HCT116 (cell line): ENCODE measurements around the gene NAA20. TPM values are rescaled to one million over a fixed set of nuclear protein-coding genes. Genes with fewer than 3 reads are reported as not detected.

Experiments used
- ATAC-seq: fragments of 200-7000 bp; cut with Tn5 transposase; 2 replicates; pipeline ENCODE4 v1.9.1; 2020; ENCODE audit warnings: mild to moderate bottlenecking, moderate library complexity
- BruUV-seq: library from RNA; stranded (reverse); fragments of 400-500 nt; replicated peaks from 2 replicates; lab custom pipeline; 2021; lab: Mats Ljungman, UMichigan
- CTCF ChIA-PET: fragments of 300-600 bp; sonication (Branson Sonifier 250); formaldehyde crosslinking; loops from one replicate; lab custom pipeline; 2021; ENCODE audit warnings: antibody characterized with exemption; lab: Charles Lee
- POLR2A ChIA-PET: fragments of 300-600, 350-600 bp; sonication (Branson Sonifier 250); formaldehyde crosslinking; loops from one replicate; lab custom pipeline; 2021; ENCODE audit warnings: antibody characterized with exemption; lab: Charles Lee
- RAD21 ChIA-PET, 2 experiments: fragments of 300-600 bp; sonication (Branson Sonifier 250); formaldehyde crosslinking; loops; one replicate each; lab custom pipeline; 2023; ENCODE audit warnings: low total read pairs in 2 of 2; ENCODE audit not compliant: uncharacterized antibody in 2 of 2, unreplicated experiment in 2 of 2, low non-redundant PET in 1 of 2; lab: Charles Lee
- DNase-seq: peaks from one replicate; pipeline ENCODE4 v3.0.0-alpha.2; 2010; ENCODE audit warnings: low read depth, low spot score
- H2AFZ ChIP-seq: fragments of 200-600 bp; shearing (Covaris generic), sonication (generic); 2 replicates; pipeline ENCODE4 v1.6.1; 2017; ENCODE audit warnings: low read depth, mixed run types, mixed read lengths, antibody characterized with exemption, low read length; ENCODE audit not compliant: poor library complexity, severe bottlenecking
- H3K27ac ChIP-seq: 2 replicates; pipeline ENCODE4 v1.5.1; 2012; ENCODE audit warnings: low read depth, low read length
- H3K27me3 ChIP-seq: fragments of 200-600 bp; sonication (generic); 2 replicates; pipeline ENCODE4 v1.6.1; 2016; ENCODE audit warnings: mixed run types, low read length, mixed read lengths; ENCODE audit not compliant: insufficient read depth
- H3K36me3 ChIP-seq, 2 experiments: fragments of 200-500 bp in 1 of 2; fragments of 200-600 bp in 1 of 2; sonication (Bioruptor generic) in 1 of 2; sonication (generic) in 1 of 2; 2 replicates each; pipeline versions ENCODE4 v1.5.1 to v1.6.1; 2014 to 2016; ENCODE audit warnings: low read length in 2 of 2, inconsistent platforms in 1 of 2, mixed read lengths in 1 of 2, mixed run types in 1 of 2; ENCODE audit not compliant: insufficient read depth in 2 of 2, control insufficient read depth in 1 of 2
- H3K4me1 ChIP-seq, 2 experiments: fragments of 200-600 bp in 1 of 2; sonication (generic) in 1 of 2; 2 replicates each; pipeline versions ENCODE4 v1.5.1 to v1.6.1; 2012 to 2017; ENCODE audit warnings: low read length in 2 of 2, inconsistent platforms in 1 of 2, mild to moderate bottlenecking in 1 of 2, mixed read lengths in 1 of 2, mixed run types in 1 of 2, moderate library complexity in 1 of 2; ENCODE audit not compliant: insufficient read depth in 2 of 2, control insufficient read depth in 1 of 2
- H3K4me2 ChIP-seq: fragments of 200-600 bp; sonication (generic); 2 replicates; pipeline ENCODE4 v1.6.1; 2017; ENCODE audit warnings: mixed run types, low read length, mixed read lengths
- H3K4me3 ChIP-seq, 2 experiments: fragments of 200-600 bp in 1 of 2; sonication (generic) in 1 of 2; replicated peaks in 1 of 2; 2 replicates each; pipeline ENCODE4 v1.5.1; 2011 to 2016; ENCODE audit warnings: low read length in 2 of 2, control low read depth in 1 of 2, low read depth in 1 of 2, mild to moderate bottlenecking in 1 of 2, mixed read lengths in 1 of 2, mixed run types in 1 of 2
- H3K79me2 ChIP-seq: fragments of 200-600 bp; sonication (generic); 2 replicates; pipeline ENCODE4 v1.6.1; 2017; ENCODE audit warnings: mild to moderate bottlenecking, mixed run types, low read length, moderate library complexity, mixed read lengths; ENCODE audit not compliant: insufficient read depth
- H3K9ac ChIP-seq: fragments of 200-600 bp; sonication (generic); 2 replicates; pipeline ENCODE4 v1.6.1; 2016; ENCODE audit warnings: low read length, mixed read lengths
- H3K9me2 ChIP-seq: fragments of 200-600 bp; sonication (generic), shearing (Covaris generic); 2 replicates; pipeline ENCODE4 v1.6.1; 2017; ENCODE audit warnings: mixed run types, mild to moderate bottlenecking, moderate library complexity; ENCODE audit not compliant: insufficient read depth
- H3K9me3 ChIP-seq, 2 experiments: fragments of 200-500 bp in 1 of 2; fragments of 200-600 bp in 1 of 2; sonication (Bioruptor generic) in 1 of 2; sonication (generic) in 1 of 2; 2 replicates each; pipeline ENCODE4 v1.6.1; 2014 to 2017; ENCODE audit warnings: low read length in 2 of 2, mixed read lengths in 2 of 2, inconsistent platforms in 1 of 2, low read depth in 1 of 2, mild to moderate bottlenecking in 1 of 2, mixed run types in 1 of 2, moderate library complexity in 1 of 2; ENCODE audit not compliant: control insufficient read depth in 1 of 2, insufficient read depth in 1 of 2
- H4K20me1 ChIP-seq: fragments of 200-600 bp; sonication (generic), shearing (Covaris generic); 2 replicates; pipeline ENCODE4 v1.6.1; 2017; ENCODE audit warnings: mixed run types, mild to moderate bottlenecking, moderate library complexity; ENCODE audit not compliant: insufficient read depth
- CEBPB ChIP-seq: IDR thresholded peaks from 2 replicates; pipeline ENCODE4 v1.6.1; 2012; ENCODE audit warnings: low read depth
- CTCF ChIP-seq, 3 experiments: fragments of 200-600 bp in 1 of 3; sonication (generic) in 1 of 3; IDR thresholded peaks in 2 of 3; conservative IDR thresholded peaks in 1 of 3; 2 replicates each; pipeline ENCODE4 v1.5.1; 2012 to 2017; ENCODE audit warnings: low read depth in 2 of 3, low read length in 2 of 3, antibody characterized with exemption in 1 of 3, borderline replicate concordance in 1 of 3, control low read depth in 1 of 3, mild to moderate bottlenecking in 1 of 3, mixed read lengths in 1 of 3, mixed run types in 1 of 3, moderate library complexity in 1 of 3; ENCODE audit not compliant: insufficient read depth in 1 of 3
- EGR1 ChIP-seq: IDR thresholded peaks from 2 replicates; pipeline ENCODE4 v1.6.1; 2012; ENCODE audit warnings: low read depth
- EZH2phosphoT487 ChIP-seq: fragments of 200-600 bp; IDR thresholded peaks from 2 replicates; pipeline ENCODE4 v1.6.1; 2018; ENCODE audit warnings: antibody characterized with exemption, borderline replicate concordance
- FOSL1 ChIP-seq: IDR thresholded peaks from 2 replicates; pipeline ENCODE4 v1.6.1; 2012; ENCODE audit warnings: low read depth
- POLR2AphosphoS5 ChIP-seq: IDR thresholded peaks from 2 replicates; pipeline ENCODE4 v1.6.1; 2011; ENCODE audit warnings: mild to moderate bottlenecking, low read depth, low read length, moderate library complexity
- SRF ChIP-seq: IDR thresholded peaks from 2 replicates; pipeline ENCODE4 v1.6.1; 2012; ENCODE audit warnings: low read depth
- TCF7L2 ChIP-seq: IDR thresholded peaks from 2 replicates; pipeline ENCODE4 v1.7.0; 2011; ENCODE audit warnings: borderline replicate concordance, inconsistent platforms; ENCODE audit not compliant: insufficient read depth, insufficient read length; ENCODE audit errors: extremely low read depth
- YY1 ChIP-seq: IDR thresholded peaks from 2 replicates; pipeline ENCODE4 v1.6.1; 2011; ENCODE audit warnings: low read length, low read depth, moderate library complexity, mild to moderate bottlenecking; ENCODE audit not compliant: insufficient replicate concordance; ENCODE audit errors: extremely low read depth
- ZBTB33 ChIP-seq: IDR thresholded peaks from 2 replicates; pipeline ENCODE4 v1.6.1; 2011; ENCODE audit warnings: mild to moderate bottlenecking, low read length, moderate library complexity; ENCODE audit not compliant: insufficient replicate concordance; ENCODE audit errors: extremely low read depth
- ZFX ChIP-seq: fragments of 450-650 bp; IDR thresholded peaks from 2 replicates; pipeline ENCODE4 v1.6.1; 2017
- intact Hi-C: fragments of 100-400 bp; cut with micrococcal nuclease; formaldehyde crosslinking; loops from 2 replicates; pipeline ENCODE4 v1.10.0; 2022
- total RNA-seq: library from RNA; stranded (reverse); gene quantifications from one replicate; pipeline ENCODE4 v1.2.1, GENCODE V29; 2021; ENCODE audit not compliant: unreplicated experiment

Gene NAA20
- total RNA-seq, 1 experiment from 2014 or later: 71.5 TPM

GRCh38 chr20:20052074-20052970 is 35.2 kb downstream of the NAA20 start, which contains the start of the genes CFAP61 and CRNKL1 (continued):
- TF ChIP-seq CTCF (IDR thresholded peaks at IDR 0.05 in 2 of 3, conservative IDR thresholded peaks at IDR 0.05 in 1 of 3; ENCODE audit: borderline replicate concordance in 1 of 3, insufficient read depth in 1 of 3, low read depth in 2 of 3, low read length in 2 of 3): no peak
- TF ChIP-seq POLR2AphosphoS5: peak; percentile 65
- peak; percentile 21 for TF ChIP-seq YY1
- TF ChIP-seq, all 23 proteins: peak for 11

- TF ChIP-seq EGR1 (no peak), TCF7L2 (no peak), CEBPB (no peak), SRF (no peak), YY1 (no peak), ZFX (no peak), ZBTB33 (no peak), FOSL1 (no peak), EZH2phosphoT487 (no peak)
- no peaks in the 10 kb centered on the region for H3K79me2 ChIP-seq
- no peak overlapping the region for H3K9ac ChIP-seq
- no peaks in the 10 kb centered on the region for H3K9me3 ChIP-seq
- no peak overlapping the region for H3K4me3 ChIP-seq
- H2AFZ ChIP-seq: no peak overlapping the region
- intact Hi-C loops: no loop called here
- DNase-seq: no peak
- RAD21 ChIA-PET: no interaction called here
- no peaks in the 10 kb centered on the region for H4K20me1 ChIP-seq
- no peaks in the 10 kb centered on the region for H3K4me1 ChIP-seq
- H3K4me2 ChIP-seq: no peak overlapping the region
- no TSS peak for BruUV-seq
- ATAC-seq: no peak
- H3K27ac ChIP-seq: no peak overlapping the region
- H3K27me3 ChIP-seq: peaks cover 10% of the 10 kb centered on the region; the same call in 1 of the 2 replicates
- POLR2A ChIA-PET: no interaction called here
- CTCF ChIA-PET: no interaction called here
- H3K9me2 ChIP-seq: no peaks in the 10 kb centered on the region
- H3K36me3 ChIP-seq: no peaks in the 10 kb centered on the region
Observed at GRCh38 chr20:20060234-20060998, 43.3 kb downstream of the NAA20 start.
